ENCODE data around the gene CAMKK2. TPM values are rescaled to one million over a fixed set of nuclear protein-coding genes. Genes with fewer than 3 reads are reported as not detected.

CAMKK2 gene
- total and polyA plus RNA-seq, 2 donors (not counting 1 experiment from before 2014, with no cell fraction given), result 19.3 to 26.4 TPM

DNA sequence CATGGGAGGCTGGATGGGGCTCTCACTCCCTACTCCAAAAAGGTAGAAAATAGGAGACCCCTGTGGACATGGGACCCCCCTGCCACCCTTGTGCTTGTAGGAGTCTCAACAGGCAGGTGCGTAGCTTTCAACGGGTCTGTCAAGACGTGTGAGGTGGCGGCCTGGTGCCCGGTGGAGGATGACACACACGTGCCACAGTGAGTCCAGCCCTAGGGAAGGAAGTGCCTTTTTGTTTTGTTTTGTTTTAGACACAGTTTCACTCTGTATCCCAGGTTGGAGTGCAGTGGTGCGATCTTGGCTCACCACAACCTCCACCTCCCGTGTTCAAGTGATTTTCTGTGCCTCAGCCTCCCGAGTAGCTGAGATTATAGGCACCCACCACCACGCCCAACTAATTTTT, 73.7 kb downstream of the CAMKK2 start:
- H3K4me1 ChIP-seq (ENCODE audit: control insufficient read depth, extremely low read depth, insufficient read depth, low read length), result no peaks in the 10 kb centered on the region
- TF ChIP-seq EZH2 (IDR thresholded peaks at IDR 0.05; ENCODE audit: low read length, missing control alignments), result no peak
- no peak overlapping the region for H3K27ac ChIP-seq (ENCODE audit: insufficient read depth, low read length)
- H3K36me3 ChIP-seq (ENCODE audit: control insufficient read depth, insufficient read depth, low read length), result peaks cover 10% of the 10 kb centered on the region
- H4K20me1 ChIP-seq (ENCODE audit: control insufficient read depth, extremely low read depth, insufficient read depth, low read length), result no peaks in the 10 kb centered on the region
- H3K27me3 ChIP-seq (ENCODE audit: control insufficient read depth, insufficient read depth, low read length), result no peaks in the 10 kb centered on the region
- H3K9me3 ChIP-seq (ENCODE audit: control insufficient read depth, insufficient read depth, low read depth, low read length), result no peaks in the 10 kb centered on the region
- no peak overlapping the region for H2AFZ ChIP-seq (ENCODE audit: low read length)
- DNase-seq (ENCODE audit: low read depth in 2 of 2), result no peak
- no peaks in the 10 kb centered on the region for H3K79me2 ChIP-seq (ENCODE audit: control insufficient read depth, insufficient read depth, low read length)
- H3K4me3 ChIP-seq (replicated peaks in 1 of 4; ENCODE audit: control extremely low read depth in 1 of 4, insufficient read depth in 1 of 4, low read depth in 3 of 4, low read length in 4 of 4), result no peak overlapping the region
- H3K9ac ChIP-seq (ENCODE audit: insufficient read depth, low read length), result no peak overlapping the region
- H3K4me2 ChIP-seq (ENCODE audit: extremely low read depth, insufficient read depth, low read length), result no peak overlapping the region

DNA sequence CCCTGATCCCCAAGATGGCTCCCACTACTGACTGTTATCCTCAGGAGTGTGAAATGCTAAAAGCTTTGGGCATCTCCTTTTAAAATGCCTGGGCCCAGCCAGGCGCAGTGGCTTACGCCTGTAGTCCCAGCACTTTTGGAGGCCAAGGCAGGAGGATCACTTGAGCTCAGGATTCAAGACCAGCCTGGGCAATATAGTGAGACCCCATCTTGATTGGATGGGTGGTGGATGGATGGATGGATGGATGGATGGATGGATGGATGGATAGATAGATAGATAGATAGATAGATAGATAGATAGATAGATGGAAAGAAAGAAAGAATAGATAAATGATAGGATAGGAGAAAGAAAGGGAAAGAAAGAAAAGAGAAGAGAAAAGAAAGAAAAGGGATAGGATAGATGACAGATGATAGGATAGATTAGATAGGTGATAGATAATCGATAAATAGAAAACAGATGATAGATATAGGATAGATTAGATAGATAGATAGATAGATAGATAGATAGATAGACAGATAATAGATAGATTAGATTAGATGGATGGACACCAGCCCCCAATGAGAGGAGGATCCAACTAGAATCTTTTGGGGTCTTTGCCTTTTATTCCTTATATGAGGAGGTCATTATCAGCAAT, 77.0 kb downstream of the CAMKK2 start:
- peaks cover 5% of the 10 kb centered on the region for H3K4me1 ChIP-seq (ENCODE audit: control insufficient read depth, extremely low read depth, insufficient read depth, low read length)
- no peak overlapping the region for H3K9ac ChIP-seq (ENCODE audit: insufficient read depth, low read length)
- H4K20me1 ChIP-seq (ENCODE audit: control insufficient read depth, extremely low read depth, insufficient read depth, low read length), result no peaks in the 10 kb centered on the region
- H3K9me3 ChIP-seq (ENCODE audit: control insufficient read depth, insufficient read depth, low read depth, low read length), result no peaks in the 10 kb centered on the region
- no peak for DNase-seq (ENCODE audit: low read depth in 2 of 2)
- H3K27ac ChIP-seq (ENCODE audit: insufficient read depth, low read length), result no peak overlapping the region
- H3K27me3 ChIP-seq (ENCODE audit: control insufficient read depth, insufficient read depth, low read length), result no peaks in the 10 kb centered on the region
- H3K4me2 ChIP-seq (ENCODE audit: extremely low read depth, insufficient read depth, low read length), result no peak overlapping the region
- H3K79me2 ChIP-seq (ENCODE audit: control insufficient read depth, insufficient read depth, low read length), result no peaks in the 10 kb centered on the region
- no peak overlapping the region for H3K4me3 ChIP-seq (replicated peaks in 1 of 4; ENCODE audit: control extremely low read depth in 1 of 4, insufficient read depth in 1 of 4, low read depth in 3 of 4, low read length in 4 of 4)
- TF ChIP-seq, protein P1, sequence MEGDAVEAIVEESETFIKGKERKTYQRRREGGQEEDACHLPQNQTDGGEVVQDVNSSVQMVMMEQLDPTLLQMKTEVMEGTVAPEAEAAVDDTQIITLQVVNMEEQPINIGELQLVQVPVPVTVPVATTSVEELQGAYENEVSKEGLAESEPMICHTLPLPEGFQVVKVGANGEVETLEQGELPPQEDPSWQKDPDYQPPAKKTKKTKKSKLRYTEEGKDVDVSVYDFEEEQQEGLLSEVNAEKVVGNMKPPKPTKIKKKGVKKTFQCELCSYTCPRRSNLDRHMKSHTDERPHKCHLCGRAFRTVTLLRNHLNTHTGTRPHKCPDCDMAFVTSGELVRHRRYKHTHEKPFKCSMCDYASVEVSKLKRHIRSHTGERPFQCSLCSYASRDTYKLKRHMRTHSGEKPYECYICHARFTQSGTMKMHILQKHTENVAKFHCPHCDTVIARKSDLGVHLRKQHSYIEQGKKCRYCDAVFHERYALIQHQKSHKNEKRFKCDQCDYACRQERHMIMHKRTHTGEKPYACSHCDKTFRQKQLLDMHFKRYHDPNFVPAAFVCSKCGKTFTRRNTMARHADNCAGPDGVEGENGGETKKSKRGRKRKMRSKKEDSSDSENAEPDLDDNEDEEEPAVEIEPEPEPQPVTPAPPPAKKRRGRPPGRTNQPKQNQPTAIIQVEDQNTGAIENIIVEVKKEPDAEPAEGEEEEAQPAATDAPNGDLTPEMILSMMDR (conservative IDR thresholded peaks at IDR 0.05 in 1 of 2, IDR thresholded peaks at IDR 0.05 in 1 of 2; ENCODE audit: low read depth in 1 of 2, low read length in 2 of 2), result no peak
- TF ChIP-seq EZH2 (IDR thresholded peaks at IDR 0.05; ENCODE audit: low read length, missing control alignments), result no peak
- H2AFZ ChIP-seq (ENCODE audit: low read length), result no peak overlapping the region
- H3K36me3 ChIP-seq (ENCODE audit: control insufficient read depth, insufficient read depth, low read length), result peaks cover 12% of the 10 kb centered on the region

DNA sequence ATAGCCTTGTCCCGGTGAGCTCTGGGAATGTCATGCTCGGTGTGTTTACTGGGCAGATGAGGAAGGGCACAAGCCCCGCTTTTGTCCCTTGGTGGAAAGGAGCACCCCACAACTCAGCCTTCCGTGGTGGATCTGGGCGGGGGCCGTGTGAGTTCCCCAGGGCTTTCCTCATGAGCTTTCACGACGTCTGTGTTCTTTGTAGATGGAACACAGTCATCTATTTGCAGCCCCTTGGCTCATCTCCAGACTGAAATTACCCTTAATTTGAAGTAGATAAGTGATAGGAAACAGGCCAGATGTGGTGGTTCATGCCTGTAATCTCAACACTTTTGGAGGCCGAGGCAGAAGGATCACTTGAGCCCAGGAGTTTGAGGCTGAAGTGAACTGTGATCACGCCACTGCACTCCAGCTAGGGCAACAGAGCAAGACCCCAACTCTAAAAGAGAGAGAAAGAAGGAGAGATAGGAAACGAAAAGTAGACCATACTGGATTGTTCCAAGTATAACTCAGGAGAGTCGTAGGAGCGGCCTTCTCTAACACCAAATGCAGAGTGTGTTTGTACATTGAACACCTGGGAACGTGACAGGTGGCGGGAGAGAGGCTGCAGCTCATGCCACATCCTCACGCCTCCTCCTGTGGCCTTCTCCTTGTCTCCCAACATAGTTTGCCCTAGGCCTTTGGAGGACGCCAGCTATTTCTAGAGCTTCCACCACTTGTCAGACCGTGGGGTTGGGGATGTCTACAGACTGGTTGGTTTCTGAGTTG, 77.7 kb downstream of the CAMKK2 start:
- Histone ChIP-seq H2AFZ (ENCODE audit: low read length) (no peak overlapping the region), H3K79me2 (ENCODE audit: control insufficient read depth, insufficient read depth, low read length) (no peaks in the 10 kb centered on the region), H3K4me2 (ENCODE audit: extremely low read depth, insufficient read depth, low read length) (no peak overlapping the region), H3K36me3 (ENCODE audit: control insufficient read depth, insufficient read depth, low read length) (peaks cover 10% of the 10 kb centered on the region), H3K9ac (ENCODE audit: insufficient read depth, low read length) (no peak overlapping the region), H3K4me3 (replicated peaks in 1 of 4; ENCODE audit: control extremely low read depth in 1 of 4, insufficient read depth in 1 of 4, low read depth in 3 of 4, low read length in 4 of 4) (no peak overlapping the region), H4K20me1 (ENCODE audit: control insufficient read depth, extremely low read depth, insufficient read depth, low read length) (no peaks in the 10 kb centered on the region), H3K27ac (ENCODE audit: insufficient read depth, low read length) (no peak overlapping the region), H3K27me3 (ENCODE audit: control insufficient read depth, insufficient read depth, low read length) (no peaks in the 10 kb centered on the region), H3K9me3 (ENCODE audit: control insufficient read depth, insufficient read depth, low read depth, low read length) (no peaks in the 10 kb centered on the region), H3K4me1 (ENCODE audit: control insufficient read depth, extremely low read depth, insufficient read depth, low read length) (peaks cover 9% of the 10 kb centered on the region)
- TF ChIP-seq EZH2 (IDR thresholded peaks at IDR 0.05; ENCODE audit: low read length, missing control alignments), result no peak
- TF ChIP-seq, protein P1 (conservative IDR thresholded peaks at IDR 0.05 in 1 of 2, IDR thresholded peaks at IDR 0.05 in 1 of 2; ENCODE audit: low read depth in 1 of 2, low read length in 2 of 2), result no peak
- no peak for DNase-seq (ENCODE audit: low read depth in 2 of 2)

Data from fibroblast of lung (primary cell).